ENCODE data around the gene TENT5C. TPM values are rescaled to one million over a fixed set of nuclear protein-coding genes. Genes with fewer than 3 reads are reported as not detected.

TENT5C gene
- total RNA-seq, 1 experiment from 2014 or later, result not detected

- Mint-ChIP-seq H3K27me3 (ENCODE audit: insufficient read depth, unreplicated experiment) (no peaks in the 10 kb centered on the region), H3K9me3 (ENCODE audit: unreplicated experiment) (no peaks in the 10 kb centered on the region), H3K27ac (ENCODE audit: low read depth, unreplicated experiment) (no peak overlapping the region), H3K4me3 (ENCODE audit: unreplicated experiment) (no peak overlapping the region), H3K36me3 (ENCODE audit: insufficient read depth, unreplicated experiment) (no peaks in the 10 kb centered on the region), H3K4me1 (ENCODE audit: insufficient read depth, unreplicated experiment) (no peaks in the 10 kb centered on the region)
- ChIA-PET POLR2A (no interaction called here), CTCF (no interaction called here)
- intact Hi-C loops (cut with micrococcal nuclease), result no loop called here
- BruUV-seq (replicated peaks), result no TSS peak
- DNase-seq (ENCODE audit: unreplicated experiment), result no peak
- no peak for TF ChIP-seq CTCF (IDR thresholded peaks at IDR 0.05; ENCODE audit: unreplicated experiment)
Observed at GRCh38 chr1:117572546-117572945, 33.3 kb upstream of the TENT5C start.

- H3K36me3 Mint-ChIP-seq (ENCODE audit: insufficient read depth, unreplicated experiment), result no peaks in the 10 kb centered on the region
- CTCF ChIA-PET, result interaction anchor here (1.0 kb wide), 2 partner anchors 8 to 312 kb away, joined by 3 to 6 read pairs; no protein-coding TSS in a partner anchor
- no TSS peak for BruUV-seq (replicated peaks)
Observed at GRCh38 chr1:117573386-117574023, 32.3 kb upstream of the TENT5C start.

GRCh38 chr1:117574161-117574835 lies 31.6 kb upstream of the TENT5C start:
- CTCF ChIA-PET, result interaction anchor here (0.6 to 1.0 kb wide), 3 partner anchors 9 to 311 kb away, joined by 3 to 6 read pairs (median 4); no protein-coding TSS in a partner anchor
- BruUV-seq (replicated peaks), result no TSS peak
- no peaks in the 10 kb centered on the region for H3K9me3 Mint-ChIP-seq (ENCODE audit: unreplicated experiment)

More at GRCh38 chr1:117573386-117574023, 32.3 kb upstream of the TENT5C start:
- no peak for TF ChIP-seq CTCF (IDR thresholded peaks at IDR 0.05; ENCODE audit: unreplicated experiment)
- intact Hi-C loops (cut with micrococcal nuclease), result no loop called here
- H3K4me3 Mint-ChIP-seq (ENCODE audit: unreplicated experiment), result no peak overlapping the region
- H3K4me1 Mint-ChIP-seq (ENCODE audit: insufficient read depth, unreplicated experiment), result no peaks in the 10 kb centered on the region
- H3K9me3 Mint-ChIP-seq (ENCODE audit: unreplicated experiment), result no peaks in the 10 kb centered on the region
- H3K27me3 Mint-ChIP-seq (ENCODE audit: insufficient read depth, unreplicated experiment), result no peaks in the 10 kb centered on the region
- DNase-seq (ENCODE audit: unreplicated experiment), result no peak
- POLR2A ChIA-PET, result no interaction called here
- H3K27ac Mint-ChIP-seq (ENCODE audit: low read depth, unreplicated experiment), result no peak overlapping the region

More at GRCh38 chr1:117574161-117574835, 31.6 kb upstream of the TENT5C start:
- DNase-seq (ENCODE audit: unreplicated experiment), result no peak
- Mint-ChIP-seq H3K4me3 (ENCODE audit: unreplicated experiment) (no peak overlapping the region), H3K4me1 (ENCODE audit: insufficient read depth, unreplicated experiment) (no peaks in the 10 kb centered on the region), H3K27me3 (ENCODE audit: insufficient read depth, unreplicated experiment) (no peaks in the 10 kb centered on the region), H3K27ac (ENCODE audit: low read depth, unreplicated experiment) (no peak overlapping the region), H3K36me3 (ENCODE audit: insufficient read depth, unreplicated experiment) (no peaks in the 10 kb centered on the region)
- TF ChIP-seq CTCF (IDR thresholded peaks at IDR 0.05; ENCODE audit: unreplicated experiment), result no peak
- intact Hi-C loops (cut with micrococcal nuclease), result no loop called here
- POLR2A ChIA-PET, result interaction anchor here (1.0 kb wide), 1 partner anchor 25 kb away, joined by 3 read pairs; no protein-coding TSS in a partner anchor
